Activated CD8-positive, alpha-beta T cell treated with anti-CD3 and anti-CD28 coated beads for 36 hours (primary cell): ENCODE results near the gene PCDHGA3. TPM values are rescaled to one million over a fixed set of nuclear protein-coding genes. Genes with fewer than 3 reads are reported as not detected.
"Not testable (repeated sequence)": the region's sequence is repeated elsewhere in the genome, so short reads cannot be mapped to it uniquely, and the experiment has no call there.

Experiments used
- ATAC-seq: fragments of 200-7000 bp; cut with Tn5 transposase; one replicate; pipeline ENCODE4 v1.10.0; 2021; ENCODE audit warnings: mild to moderate bottlenecking, moderate library complexity
- CTCF ChIA-PET: fragments of 350-600 bp; sonication (Branson Sonifier 250); formaldehyde crosslinking; loops from one replicate; lab custom pipeline; 2021; ENCODE audit warnings: antibody characterized with exemption; lab: Charles Lee
- POLR2A ChIA-PET: fragments of 350-600 bp; sonication (Branson Sonifier 250); formaldehyde crosslinking; loops from one replicate; lab custom pipeline; 2021; ENCODE audit warnings: antibody characterized with exemption; lab: Charles Lee
- DNase-seq: peaks from one replicate; pipeline ENCODE4 v3.0.0-alpha.2; 2020
- H3K27ac Mint-ChIP-seq: one replicate; pipeline ENCODE4 v1.8.0; 2021; ENCODE audit warnings: mild to moderate bottlenecking, mixed read lengths
- H3K27me3 Mint-ChIP-seq: one replicate; pipeline ENCODE4 v1.8.0; 2021; ENCODE audit warnings: mixed read lengths
- H3K36me3 Mint-ChIP-seq: one replicate; pipeline ENCODE4 v1.8.0; 2021; ENCODE audit warnings: low read depth, mixed read lengths
- H3K4me1 Mint-ChIP-seq: one replicate; pipeline ENCODE4 v1.8.0; 2021; ENCODE audit warnings: low read depth, mixed read lengths
- H3K4me3 Mint-ChIP-seq: one replicate; pipeline ENCODE4 v1.8.0; 2021; ENCODE audit warnings: mild to moderate bottlenecking, moderate library complexity, mixed read lengths
- H3K9me3 Mint-ChIP-seq: one replicate; pipeline ENCODE4 v1.8.0; 2021; ENCODE audit warnings: mixed read lengths
- intact Hi-C: fragments of 100-400 bp; cut with micrococcal nuclease; formaldehyde crosslinking; loops from one replicate; pipeline ENCODE4 v1.10.0; 2022
- total RNA-seq, 2 experiments: library from RNA; stranded (reverse); gene quantifications; one replicate each; pipeline ENCODE4 v1.2.3, GENCODE V29; 2021
- TF ChIP-seq, protein P1 (sequence below): fragments of 200-600 bp; IDR thresholded peaks from one replicate; pipeline ENCODE4 v1.8.0; 2022; ENCODE audit warnings: antibody characterized with exemption, mild to moderate bottlenecking

PCDHGA3 gene
- total RNA-seq, 2 experiments from 2014 or later, result not detected

DNA sequence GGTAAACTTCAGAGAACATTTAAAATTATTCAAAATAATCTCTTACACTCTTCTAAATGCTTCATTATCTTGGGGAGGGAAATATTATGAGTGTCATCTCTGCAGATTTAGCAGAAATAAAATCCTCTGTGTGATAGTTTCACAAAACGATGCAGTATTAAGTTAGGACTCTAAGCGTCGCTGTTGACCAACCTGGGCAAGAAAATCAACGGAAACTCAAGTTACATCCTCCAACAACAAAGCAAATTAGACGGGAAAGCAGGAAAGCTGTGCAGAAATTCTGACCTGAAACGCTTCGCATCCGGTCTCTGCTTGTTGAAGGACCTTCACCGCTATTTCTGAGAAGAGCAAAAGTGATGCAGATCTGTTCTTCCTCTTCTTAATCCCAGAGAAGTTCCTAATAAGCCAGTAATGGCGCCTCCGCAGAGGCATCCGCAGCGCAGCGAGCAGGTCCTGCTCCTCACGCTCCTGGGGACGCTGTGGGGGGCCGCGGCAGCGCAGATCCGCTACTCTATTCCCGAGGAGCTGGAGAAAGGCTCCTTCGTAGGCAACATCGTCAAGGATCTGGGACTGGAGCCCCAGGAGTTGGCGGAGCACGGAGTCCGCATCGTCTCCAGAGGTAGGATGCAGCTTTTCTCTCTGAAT, 30.2 kb downstream of the PCDHGA3 start, which contains the start of gene PCDHGA6:
Gene PCDHGA6, plus strand, starts transcription at position 219 of the 645 bp plus-strand sequence. Its CDS starts 193 bp downstream, at position 412.
- Mint-ChIP-seq H3K27me3 (peaks cover 58% of the 10 kb centered on the region), H3K4me1 (peaks cover 2% of the 10 kb centered on the region), H3K27ac (no peak within 1 kb of the TSS), H3K36me3 (peaks cover 24% of the 10 kb centered on the region), H3K9me3 (peaks cover 30% of the 10 kb centered on the region), H3K4me3 (peak within 1 kb of the TSS; percentile 39)
- TF ChIP-seq, protein P1, sequence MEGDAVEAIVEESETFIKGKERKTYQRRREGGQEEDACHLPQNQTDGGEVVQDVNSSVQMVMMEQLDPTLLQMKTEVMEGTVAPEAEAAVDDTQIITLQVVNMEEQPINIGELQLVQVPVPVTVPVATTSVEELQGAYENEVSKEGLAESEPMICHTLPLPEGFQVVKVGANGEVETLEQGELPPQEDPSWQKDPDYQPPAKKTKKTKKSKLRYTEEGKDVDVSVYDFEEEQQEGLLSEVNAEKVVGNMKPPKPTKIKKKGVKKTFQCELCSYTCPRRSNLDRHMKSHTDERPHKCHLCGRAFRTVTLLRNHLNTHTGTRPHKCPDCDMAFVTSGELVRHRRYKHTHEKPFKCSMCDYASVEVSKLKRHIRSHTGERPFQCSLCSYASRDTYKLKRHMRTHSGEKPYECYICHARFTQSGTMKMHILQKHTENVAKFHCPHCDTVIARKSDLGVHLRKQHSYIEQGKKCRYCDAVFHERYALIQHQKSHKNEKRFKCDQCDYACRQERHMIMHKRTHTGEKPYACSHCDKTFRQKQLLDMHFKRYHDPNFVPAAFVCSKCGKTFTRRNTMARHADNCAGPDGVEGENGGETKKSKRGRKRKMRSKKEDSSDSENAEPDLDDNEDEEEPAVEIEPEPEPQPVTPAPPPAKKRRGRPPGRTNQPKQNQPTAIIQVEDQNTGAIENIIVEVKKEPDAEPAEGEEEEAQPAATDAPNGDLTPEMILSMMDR, result peak; percentile 25
- DNase-seq (no peak), ATAC-seq (no peak)
- ChIA-PET CTCF (interaction anchor here (0.6 to 1.5 kb wide), 14 partner anchors 15 to 190 kb away, joined by 3 to 7 read pairs (median 3); partner anchors contain the start of genes PCDHGA10, PCDHGA11, PCDHGA12 and TAF7), POLR2A (no interaction called here)
- intact Hi-C loops, result no loop called here

DNA sequence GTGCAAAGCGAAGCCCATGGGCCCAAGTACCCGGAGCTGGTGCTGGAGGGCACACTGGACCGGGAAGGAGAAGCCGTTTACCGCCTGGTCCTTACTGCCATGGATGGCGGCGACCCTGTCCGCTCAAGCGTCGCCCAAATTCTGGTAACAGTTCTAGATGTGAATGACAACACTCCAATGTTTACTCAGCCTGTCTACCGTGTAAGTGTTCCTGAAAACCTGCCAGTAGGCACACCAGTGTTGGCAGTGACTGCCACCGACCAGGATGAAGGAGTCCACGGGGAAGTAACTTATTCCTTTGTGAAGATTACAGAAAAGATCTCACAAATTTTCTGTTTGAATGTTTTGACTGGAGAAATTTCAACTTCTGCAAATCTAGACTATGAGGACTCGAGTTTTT, 31.0 kb downstream of the PCDHGA3 start:
- ATAC-seq (no peak), DNase-seq (no peak)
- ChIA-PET CTCF (interaction anchor here (0.9 to 1.5 kb wide), 12 partner anchors 15 to 189 kb away, joined by 3 to 7 read pairs (median 3); partner anchors contain the start of genes PCDHGA10, PCDHGA11, PCDHGA12 and TAF7), POLR2A (no interaction called here)
- intact Hi-C loops, result no loop called here
- Mint-ChIP-seq H3K4me1 (peaks cover 2% of the 10 kb centered on the region), H3K4me3 (no peak overlapping the region), H3K27ac (no peak overlapping the region), H3K9me3 (peaks cover 30% of the 10 kb centered on the region), H3K36me3 (peaks cover 24% of the 10 kb centered on the region), H3K27me3 (peaks cover 60% of the 10 kb centered on the region)
- TF ChIP-seq, protein P1, result no peak

DNA sequence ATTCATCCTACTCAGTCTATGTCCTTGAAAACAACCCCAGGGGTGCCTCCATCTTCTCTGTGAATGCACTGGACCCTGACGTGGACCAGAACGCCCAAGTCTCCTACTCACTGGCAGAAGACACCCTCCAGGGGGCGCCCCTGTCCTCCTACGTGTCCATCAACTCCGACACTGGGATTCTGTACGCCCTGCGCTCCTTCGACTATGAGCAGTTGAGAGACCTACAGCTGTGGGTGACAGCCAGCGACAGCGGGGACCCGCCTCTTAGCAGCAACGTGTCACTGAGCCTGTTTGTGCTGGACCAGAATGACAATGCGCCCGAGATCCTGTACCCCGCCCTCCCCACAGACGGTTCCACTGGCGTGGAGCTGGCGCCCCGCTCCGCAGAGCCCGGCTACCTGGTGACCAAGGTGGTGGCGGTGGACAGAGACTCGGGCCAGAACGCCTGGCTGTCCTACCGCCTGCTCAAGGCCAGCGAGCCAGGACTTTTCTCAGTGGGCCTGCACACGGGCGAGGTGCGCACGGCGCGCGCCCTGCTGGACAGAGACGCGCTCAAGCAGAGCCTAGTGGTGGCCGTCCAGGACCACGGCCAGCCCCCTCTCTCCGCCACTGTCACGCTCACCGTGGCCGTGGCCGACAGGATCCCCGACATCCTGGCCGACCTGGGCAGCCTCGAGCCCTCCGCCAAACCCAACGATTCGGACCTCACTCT, 32.0 kb downstream of the PCDHGA3 start:
- Mint-ChIP-seq H3K27me3 (peaks cover 55% of the 10 kb centered on the region), H3K36me3 (peaks cover 24% of the 10 kb centered on the region)
- CTCF ChIA-PET, result interaction anchor here (1.4 to 1.5 kb wide), 2 partner anchors 139 to 188 kb away, joined by 3 to 5 read pairs; no protein-coding TSS in a partner anchor

DNA sequence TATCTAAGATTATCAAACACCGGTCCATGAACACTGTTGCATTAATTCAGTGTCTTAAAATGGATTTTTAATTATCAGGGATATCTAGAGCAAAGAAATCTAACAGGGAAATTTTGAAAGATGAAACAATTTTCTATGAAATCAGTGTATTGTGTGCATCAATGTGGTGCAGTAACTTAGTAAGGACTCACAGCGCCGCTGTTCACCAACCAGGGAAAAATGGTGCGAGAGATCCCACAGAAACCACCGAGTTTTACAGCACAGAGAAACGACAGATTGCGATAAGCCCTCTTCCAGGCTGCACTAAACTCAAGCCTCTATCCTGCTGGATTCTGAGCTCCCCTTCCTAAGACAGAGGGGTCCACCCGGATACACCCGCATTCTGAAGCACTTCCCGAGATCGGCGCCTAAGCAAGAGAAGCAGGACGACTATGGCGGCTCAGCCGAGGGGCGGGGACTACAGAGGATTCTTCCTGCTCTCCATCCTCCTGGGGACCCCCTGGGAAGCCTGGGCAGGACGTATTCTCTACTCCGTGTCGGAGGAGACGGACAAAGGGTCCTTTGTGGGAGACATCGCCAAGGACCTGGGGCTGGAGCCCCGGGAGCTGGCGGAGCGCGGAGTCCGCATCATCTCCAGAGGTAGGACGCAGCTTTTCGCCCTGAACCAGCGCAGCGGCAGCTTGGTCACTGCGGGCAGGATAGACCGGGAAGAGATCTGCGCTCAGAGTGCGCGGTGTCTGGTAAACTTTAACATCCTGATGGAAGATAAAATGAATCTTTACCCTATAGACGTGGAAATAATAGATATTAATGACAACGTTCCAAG, 39.1 kb downstream of the PCDHGA3 start, which contains the start of gene PCDHGA7:
Gene PCDHGA7, plus strand, starts transcription at position 274 of the 826 bp plus-strand sequence. Its CDS starts 158 bp downstream, at position 432.
- H3K4me3 Mint-ChIP-seq, result no peak within 1 kb of the TSS
- peaks cover 20% of the 10 kb centered on the region for H3K9me3 Mint-ChIP-seq
- POLR2A ChIA-PET, result no interaction called here
- peaks cover 7% of the 10 kb centered on the region for H3K36me3 Mint-ChIP-seq
- TF ChIP-seq, protein P1, result no peak
- CTCF ChIA-PET, result interaction anchor here (0.8 kb wide), 1 partner anchor 14 kb away, joined by 3 read pairs; no protein-coding TSS in a partner anchor
- peaks cover 60% of the 10 kb centered on the region for H3K27me3 Mint-ChIP-seq
- no peak for DNase-seq
- ATAC-seq, result no peak
- H3K27ac Mint-ChIP-seq, result no peak within 1 kb of the TSS
- H3K4me1 Mint-ChIP-seq, result no peaks in the 10 kb centered on the region
- intact Hi-C loops, result no loop called here

More for the DNA sequence above, 32.0 kb downstream of the PCDHGA3 start:
- ATAC-seq, POLR2A ChIA-PET, intact Hi-C loops, H3K4me1 Mint-ChIP-seq, H3K4me3 Mint-ChIP-seq, DNase-seq, H3K27ac Mint-ChIP-seq: not testable (repeated sequence)
- H3K9me3 Mint-ChIP-seq, result peaks cover 30% of the 10 kb centered on the region

- no peak for DNase-seq
- intact Hi-C loops, result no loop called here
- Mint-ChIP-seq H3K9me3 (peaks cover 22% of the 10 kb centered on the region), H3K27ac (no peak overlapping the region), H3K36me3 (peaks cover 7% of the 10 kb centered on the region), H3K27me3 (peaks cover 62% of the 10 kb centered on the region), H3K4me3 (no peak overlapping the region), H3K4me1 (no peaks in the 10 kb centered on the region)
- ChIA-PET POLR2A (no interaction called here), CTCF (interaction anchor here (0.8 kb wide), 1 partner anchor 13 kb away, joined by 3 read pairs; no protein-coding TSS in a partner anchor)
- no peak for ATAC-seq
- TF ChIP-seq, protein P1, result no peak
Measured at GRCh38 chr5:141383345-141383744, 39.7 kb downstream of the PCDHGA3 start.
